ENCODE measurements around the gene COX7B.
A peak's percentile ranks its signal among the peaks of the same experiment; 100 is the strongest.
"Not testable (repeated sequence)": the region's sequence is repeated elsewhere in the genome, so short reads cannot be mapped to it uniquely, and the experiment has no call there.

COX7B gene, protein sequence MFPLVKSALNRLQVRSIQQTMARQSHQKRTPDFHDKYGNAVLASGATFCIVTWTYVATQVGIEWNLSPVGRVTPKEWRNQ

DNA sequence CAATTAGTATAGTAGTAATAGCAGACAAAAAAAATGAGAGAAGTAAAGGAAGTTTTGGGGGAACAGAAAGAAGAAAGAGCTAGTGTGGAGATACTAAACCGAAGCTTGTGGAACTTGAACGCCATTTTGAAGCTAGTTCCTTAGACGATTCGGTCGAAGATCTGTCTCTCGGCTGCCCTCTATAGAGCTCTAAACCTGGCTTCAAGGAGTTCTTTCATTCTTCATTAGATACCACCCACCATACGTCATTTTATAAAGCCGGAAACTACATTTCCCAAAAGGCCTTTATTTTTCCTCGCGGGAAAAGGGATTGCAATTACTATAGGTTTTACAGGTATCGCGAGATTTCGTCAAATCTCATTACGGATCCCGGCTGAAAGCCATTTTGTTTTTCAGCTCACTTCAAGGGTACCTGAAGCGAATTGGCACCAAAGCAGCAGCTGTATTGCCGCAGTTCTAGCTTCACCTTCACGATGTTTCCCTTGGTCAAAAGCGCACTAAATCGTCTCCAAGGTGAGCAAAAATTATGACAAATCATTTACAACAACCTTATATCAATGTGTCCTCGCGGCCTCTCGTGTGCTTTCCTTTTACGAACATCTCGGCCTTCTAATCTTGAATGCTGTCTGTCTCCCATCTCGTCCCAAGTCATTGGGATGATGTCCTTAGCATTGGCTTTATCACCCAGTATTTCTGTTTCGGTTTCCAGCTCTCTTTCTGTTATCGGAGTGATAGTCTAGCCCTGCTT is at the start of gene COX7B:
COX7B (plus strand) TSS at position 388 of the 748 bp plus-strand sequence; CDS start at position 474, 86 bp downstream.
- DNase-seq = peak; percentile 89 to 90

DNA sequence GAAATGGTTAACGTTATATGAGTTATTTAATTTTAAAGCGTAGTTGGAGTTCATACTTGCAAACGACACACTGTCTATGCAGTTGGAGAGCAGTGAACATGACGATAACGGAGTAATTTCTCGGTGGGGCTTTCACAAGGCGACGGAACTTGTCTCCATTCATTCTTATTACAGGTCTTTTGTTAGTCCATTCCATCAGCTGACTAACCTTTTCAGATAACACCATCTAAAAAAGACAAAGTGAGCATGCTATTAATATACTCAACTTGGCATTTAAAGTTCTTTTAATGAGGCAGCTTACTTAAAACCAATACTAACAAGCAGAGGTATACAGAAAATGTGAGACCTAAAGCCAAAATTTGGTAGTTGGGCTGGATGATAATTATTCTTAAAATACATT is 23.9 kb upstream of the COX7B start:
- no peak for DNase-seq

DNA sequence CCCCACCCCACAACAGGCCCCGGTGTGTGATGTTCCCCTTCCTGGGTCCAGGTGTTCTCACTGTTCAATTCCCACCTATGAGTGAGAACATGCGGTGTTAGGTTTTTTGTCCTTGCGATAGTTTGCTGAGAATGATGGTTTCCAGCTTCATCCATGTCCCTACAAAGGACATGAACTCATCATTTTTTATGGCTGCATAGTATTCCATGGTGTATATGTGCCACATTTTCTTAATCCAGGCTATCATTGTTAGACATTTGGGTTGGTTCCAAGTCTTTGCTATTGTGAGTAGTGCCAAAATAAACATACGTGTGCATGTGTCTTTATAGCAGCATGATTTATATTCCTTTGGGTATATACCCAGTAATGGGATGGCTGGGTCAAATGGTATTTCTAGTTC is 17.9 kb upstream of the COX7B start:
- DNase-seq = not testable (repeated sequence)

DNA sequence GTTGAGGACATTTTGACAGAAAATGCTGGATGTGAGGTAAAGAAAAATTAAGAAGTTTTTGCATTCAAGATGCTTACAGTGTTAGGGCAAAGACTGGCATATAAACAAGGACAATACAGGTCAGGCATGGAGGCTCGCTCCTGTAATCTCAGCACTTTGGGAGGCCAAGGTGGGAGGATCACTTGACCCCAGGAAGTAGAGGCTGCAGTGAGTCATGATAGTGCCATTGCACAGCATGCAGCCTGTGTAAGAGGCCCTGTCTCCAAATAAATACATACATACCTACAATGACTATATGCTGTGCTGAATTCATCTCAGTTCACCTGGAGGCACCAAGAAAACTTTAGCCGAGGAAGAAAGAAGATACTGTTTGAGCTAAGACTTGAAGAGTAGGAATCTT is 6.4 kb upstream of the COX7B start:
- no peak for DNase-seq

DNA sequence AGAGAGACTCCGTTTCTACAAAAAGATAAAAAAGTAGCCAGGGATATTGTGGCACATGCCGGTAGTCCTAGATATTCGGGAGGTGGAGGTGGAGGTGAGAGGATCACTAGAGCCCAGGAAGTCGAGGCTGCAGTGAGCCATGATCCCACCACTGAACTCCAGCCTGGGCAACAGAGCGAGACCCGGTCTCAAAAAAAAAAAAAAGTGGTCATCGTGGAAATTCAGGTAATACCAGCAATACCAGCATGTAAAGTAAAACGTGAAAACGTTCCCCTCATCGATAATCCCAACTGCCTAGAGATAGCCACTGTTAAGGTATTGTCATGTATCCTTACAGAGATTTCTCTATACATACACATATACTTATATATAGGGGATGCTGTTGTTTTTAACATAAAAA is 5.6 kb upstream of the COX7B start:
- DNase-seq = no peak

DNA sequence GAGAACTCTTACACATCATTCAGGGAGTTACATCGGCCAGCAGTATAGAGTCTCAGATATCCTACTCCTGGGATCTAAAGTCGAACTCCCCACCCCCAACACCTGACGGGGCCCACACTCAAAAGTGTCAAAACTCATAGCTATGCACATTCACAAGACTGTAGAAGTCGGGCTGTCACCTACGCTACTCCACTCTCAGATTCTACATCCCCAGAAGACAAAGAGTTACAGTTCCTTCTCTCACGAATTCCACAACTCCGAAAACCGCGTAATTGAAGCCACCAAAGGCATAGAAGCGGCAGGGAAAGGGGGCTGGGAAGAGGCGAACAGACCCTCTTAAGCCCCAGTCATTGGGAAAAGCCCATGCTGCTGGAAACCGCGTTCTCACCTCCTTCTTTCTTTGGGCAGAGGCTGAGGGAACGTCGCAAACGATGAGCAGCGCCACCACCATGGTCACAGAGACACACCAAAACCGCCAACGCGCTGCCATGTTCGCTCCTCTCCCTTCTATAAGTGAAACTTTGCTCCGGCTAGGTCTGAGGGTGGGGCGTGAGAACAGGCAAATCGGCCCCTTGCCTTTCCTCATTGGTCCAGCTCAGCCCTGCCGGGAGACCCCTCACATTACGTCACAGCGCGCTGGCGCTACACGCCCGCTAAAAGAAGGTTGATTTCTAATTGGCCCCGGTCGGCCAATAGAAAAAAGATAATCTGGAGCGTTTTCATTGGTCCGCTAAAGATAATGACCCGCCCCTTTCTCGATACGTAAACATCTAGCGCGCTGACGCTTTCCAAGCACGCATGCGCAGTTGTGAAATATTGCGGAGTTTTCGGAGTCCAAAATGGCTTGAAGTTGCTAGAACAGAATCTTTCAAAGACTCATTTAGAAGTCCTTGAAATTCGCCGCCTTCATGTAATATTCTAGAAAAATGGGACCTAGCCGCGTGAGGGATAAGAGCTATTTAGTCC is 4.1 kb upstream of the COX7B start, which contains the start of gene MAGT1:
MAGT1 (minus strand) TSS at position 515 of the 966 bp plus-strand sequence; CDS start at position 490, 25 bp downstream.
- peak; percentile 86 to 89 for DNase-seq

DNA sequence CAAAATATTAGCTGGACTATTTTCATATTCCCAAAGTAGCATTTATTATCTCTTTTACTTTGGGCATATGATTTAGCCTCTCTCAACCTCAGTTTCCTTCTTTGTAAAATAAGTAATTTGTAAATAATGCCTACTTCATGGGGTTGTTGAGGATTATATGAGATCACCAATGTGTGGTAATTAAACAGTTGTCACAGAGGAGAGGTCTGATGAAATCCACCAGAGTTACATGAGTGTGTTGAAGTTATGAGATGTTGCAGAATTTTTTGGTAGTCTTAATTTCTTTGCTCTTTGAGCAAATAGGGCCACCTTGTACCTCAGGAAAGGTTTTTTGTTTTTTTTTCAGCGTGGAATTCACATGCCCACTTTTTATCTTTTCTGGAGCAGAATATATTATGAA is 1.4 kb downstream of the COX7B start:
- peak; percentile 34 to 42 for DNase-seq

DNA sequence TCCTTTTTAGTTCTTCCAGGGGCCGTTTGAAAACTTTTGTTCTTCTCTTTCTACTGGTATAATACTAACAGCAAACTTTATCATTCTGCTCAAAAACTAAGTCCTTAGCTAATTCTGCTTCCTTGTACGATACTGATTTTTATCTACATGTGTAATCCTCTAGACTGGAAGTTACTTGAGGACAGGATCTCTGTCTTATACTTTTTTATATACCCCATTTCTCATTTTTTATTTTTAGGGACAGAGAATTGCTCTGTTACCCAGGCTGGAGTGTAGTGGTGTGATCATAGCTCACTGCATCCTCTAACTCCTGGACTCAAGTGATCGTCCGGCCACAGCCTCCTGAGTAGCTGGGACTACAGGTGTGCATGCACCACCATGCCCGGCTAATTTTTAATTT is 2.2 kb downstream of the COX7B start:
- DNase-seq = no peak

DNA sequence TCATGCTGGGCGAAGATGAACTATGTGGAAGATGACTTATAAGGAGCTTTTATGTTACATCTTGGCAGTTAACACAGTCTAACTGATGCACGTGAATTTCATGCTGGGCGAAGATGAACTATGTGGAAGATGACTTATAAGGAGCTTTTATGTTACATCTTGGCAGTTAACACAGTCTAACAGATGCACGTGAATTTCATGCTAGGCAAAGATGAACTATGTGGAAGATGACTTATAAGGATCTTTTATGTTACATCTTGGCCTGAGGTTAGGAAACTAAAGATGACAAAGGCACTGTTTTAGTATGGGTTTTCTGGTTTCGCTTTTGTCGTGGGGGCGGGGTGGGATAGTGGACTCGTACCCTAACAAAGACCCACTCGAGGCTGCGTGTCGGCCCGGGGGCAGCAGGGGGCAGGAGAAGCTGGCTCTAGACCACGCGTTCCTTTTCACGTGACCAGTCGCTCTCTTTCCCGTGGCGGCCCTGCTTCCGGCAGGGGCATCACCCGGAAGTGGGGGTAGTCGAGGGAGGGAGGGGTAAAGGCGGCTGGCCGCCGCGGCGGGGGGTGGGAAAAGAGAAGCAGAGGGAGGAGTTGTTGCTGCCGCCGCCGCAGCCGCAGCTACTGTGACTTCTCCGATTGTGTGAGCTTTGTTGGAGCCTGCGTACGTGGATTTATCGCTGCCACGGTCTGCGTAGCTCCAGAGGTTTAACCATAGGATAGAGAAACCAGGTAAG is 11.0 kb downstream of the COX7B start, which contains the start of gene ATP7A:
ATP7A (plus strand) TSS at position 586 of the 733 bp plus-strand sequence. CDS start 60,949 bp downstream, outside the sequence.
- peak; percentile 75 to 86 for DNase-seq

DNA sequence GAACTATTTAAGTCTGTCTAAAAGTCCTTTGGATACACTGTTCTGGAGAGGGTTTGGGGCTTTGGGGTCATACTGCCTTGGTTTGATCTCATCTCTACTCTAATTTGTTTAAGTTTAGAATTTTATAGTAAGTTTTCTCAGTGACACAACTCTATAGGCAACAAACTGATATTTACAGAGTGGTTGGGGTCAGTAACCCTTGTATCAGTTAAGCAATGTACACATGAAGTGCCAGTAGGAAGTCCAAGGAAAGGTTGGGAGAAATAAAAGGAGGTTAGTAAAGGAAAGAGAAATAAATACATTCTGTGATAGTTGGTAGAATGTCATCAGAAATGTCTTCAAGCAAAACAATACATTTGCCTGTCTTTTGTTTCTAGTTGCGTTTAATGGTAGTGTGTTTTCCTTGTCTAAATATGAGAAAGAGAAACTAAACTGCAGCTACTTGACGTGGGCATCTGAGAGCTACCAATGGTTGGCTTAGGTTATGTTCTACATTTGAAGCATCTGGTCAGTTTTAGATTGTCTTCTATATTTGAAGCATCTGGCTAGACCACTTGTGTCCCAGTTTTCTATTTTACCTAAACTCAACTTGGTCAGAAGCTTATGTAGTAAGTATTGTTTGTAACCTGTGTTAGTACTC is 18.1 kb downstream of the COX7B start:
- DNase-seq = no peak

DNA sequence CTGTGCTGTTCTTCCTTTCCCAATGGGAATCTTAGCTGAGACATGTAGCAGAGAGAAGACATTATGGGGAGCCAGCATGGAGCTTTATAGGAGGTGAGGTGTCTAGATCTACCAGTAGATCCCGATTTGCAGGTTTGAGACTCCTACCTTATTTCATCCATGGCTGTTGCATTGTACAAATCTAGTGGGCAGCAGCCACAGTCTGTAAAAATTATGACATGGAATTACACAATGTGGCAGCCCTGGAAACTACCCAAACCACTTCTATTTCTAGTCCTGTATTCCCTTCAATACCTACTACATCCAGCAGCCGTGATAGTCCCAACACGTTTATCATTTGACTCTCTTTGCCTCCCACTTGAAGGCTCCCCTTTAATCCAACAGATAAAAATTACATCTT is 19.3 kb downstream of the COX7B start:
- peak; percentile 50 to 51 for DNase-seq

DNA sequence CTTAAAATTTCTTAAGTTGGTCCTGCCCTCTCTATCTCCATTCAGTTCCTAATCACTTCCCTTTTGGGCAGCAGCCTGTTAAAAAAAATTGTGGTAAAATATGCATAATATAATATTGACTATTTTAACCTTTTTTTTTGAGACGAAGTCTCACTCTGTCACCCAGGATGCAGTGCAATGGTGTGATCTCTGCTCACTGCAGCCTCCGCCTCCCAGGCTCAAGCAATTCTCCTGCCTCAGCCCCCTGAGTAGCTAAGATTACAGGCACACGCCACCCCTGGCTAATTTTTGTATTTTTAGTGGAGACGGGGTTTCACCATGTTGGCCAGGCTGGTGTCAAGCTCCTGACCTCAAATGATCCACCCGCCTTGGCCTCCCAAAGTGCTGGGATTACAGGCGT is 20.1 kb downstream of the COX7B start:
- not testable (repeated sequence) for DNase-seq

DNA sequence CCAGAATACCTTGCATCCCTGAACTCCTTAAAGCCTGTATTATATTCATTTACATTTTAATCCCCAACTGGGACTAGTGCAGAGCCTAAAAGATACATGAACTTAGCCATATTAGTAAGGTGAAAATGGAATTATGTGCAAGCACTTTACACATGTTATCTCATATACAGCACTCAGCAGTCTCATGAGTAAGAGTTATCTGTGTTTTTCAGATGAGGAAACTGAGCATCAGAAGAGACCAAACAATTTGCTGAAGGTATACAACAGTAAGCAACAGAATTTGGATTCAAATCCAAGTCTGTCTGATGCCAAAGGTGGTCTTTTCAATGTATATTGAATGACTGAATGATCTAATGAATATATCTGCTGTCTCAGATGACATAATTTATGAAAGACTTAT is 23.5 kb downstream of the COX7B start:
- DNase-seq = no peak

DNA sequence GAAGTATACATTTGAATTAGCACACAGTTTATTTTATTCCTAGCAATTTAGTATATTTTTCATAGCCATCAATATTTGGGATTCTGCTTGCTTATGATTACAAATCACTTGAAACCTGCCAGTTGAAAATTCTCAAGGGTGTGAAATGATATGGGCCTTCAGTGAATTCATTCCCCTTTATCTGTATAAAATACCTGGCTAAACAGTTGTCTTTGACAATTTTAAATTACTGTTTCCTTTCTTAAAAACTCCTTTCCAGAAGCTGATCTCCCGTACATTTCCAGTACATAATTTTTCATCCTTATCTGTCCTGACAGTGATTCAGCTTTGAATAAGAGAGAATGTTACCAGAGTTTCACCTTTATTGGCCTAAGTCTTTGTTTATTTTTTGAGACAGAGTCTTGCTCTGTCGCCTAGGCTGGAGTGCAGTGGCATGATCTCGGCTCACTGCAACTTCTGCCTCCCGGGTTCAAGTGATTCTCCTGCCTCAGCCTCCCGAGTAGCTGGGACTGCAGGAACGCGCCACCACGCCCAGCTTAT is 25.1 kb downstream of the COX7B start:
- no peak for DNase-seq

DNA sequence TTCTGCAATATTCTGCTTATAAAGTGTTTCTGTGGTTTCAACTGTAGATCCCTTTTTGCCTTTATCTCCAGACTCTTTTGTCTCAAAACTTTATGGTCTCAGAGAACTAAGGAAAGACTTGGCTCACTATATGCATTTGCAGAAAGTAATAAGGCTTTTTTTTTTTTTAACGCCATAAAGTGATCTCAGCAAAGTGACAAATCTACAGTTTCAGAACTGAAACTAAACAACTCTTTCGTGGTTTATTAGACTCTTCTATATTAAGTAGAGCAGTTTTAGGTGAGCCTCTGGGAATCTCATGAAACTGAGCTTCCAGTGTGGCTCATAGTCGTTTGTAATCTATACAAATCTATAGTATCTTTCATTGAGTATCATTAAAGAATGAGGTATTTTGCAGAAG is 26.5 kb downstream of the COX7B start:
- no peak for DNase-seq

DNA sequence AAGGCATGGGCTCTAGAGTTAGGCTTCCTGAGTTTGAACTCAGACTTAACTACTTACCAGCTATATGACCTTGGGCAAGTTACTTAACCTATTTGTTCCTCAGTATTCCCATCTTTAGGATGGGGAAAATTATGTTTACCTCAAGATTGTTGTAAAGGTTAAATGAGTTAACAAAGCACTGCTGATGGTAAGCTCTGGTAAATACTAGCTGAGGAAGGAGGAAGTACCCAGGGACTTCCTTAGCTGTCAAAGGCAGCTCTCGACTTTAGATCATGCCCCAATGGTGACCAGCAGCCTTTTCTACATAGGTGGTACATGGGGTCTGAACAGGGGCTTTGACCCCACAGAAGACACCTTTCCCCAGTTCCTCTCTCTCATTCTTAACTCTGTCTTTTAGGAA is 31.3 kb downstream of the COX7B start:
- DNase-seq = no peak

DNA sequence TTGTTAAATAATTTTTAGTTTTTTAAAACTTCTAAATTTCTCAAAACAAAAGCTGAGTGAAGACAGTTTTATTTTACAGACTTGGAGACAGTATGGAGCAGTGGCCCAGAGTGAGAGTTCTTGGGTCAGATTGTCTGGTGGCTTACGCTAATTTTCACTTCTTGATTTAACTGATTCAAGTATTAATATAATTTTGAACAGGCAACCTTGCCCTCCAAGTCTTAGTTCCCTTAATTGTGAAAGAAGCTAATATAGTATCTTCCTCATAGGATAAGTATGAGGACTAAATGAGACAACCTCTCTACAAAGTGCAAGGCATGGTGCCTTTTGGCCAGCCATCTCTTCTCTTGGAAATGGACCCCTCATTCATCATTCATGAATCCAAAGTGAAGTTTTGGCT is 36.6 kb downstream of the COX7B start:
- DNase-seq = no peak

DNA sequence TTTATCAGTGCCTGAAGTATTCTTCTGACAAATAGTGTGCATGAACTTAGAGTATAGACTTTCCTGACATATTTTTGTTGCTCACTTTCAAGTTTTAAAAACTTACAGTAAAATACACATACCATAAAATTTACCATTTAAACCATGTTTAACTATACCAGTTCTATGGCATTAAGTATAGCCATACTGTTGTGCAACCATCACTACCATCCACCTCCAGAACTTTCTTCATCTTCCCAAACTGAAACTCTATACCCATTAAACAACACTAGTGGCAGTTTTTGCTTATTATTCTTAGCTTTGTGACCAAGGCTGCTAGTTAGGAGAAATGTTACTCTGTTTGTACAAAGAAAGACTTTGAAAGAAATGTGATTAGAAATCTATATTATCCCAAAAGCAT is 37.0 kb downstream of the COX7B start:
- no peak for DNase-seq

DNA sequence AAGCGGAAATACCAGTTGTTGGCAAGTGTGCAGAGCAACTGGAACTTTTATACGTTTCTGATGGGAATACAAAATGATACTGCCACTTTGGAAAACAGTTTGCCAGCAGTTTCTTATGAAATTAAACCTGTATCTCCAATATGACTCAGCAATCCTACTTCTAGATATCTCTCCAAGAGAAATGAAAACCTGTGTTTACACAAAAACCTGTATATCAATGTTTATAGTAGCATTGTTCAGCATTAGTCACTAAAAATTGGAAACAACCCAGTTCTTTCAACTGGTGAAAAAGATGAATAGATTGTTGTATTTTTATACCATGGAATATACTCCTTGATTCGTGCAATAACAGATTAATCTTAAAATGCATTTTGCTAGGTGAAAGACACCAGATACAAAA is 38.0 kb downstream of the COX7B start:
- no peak for DNase-seq

DNA sequence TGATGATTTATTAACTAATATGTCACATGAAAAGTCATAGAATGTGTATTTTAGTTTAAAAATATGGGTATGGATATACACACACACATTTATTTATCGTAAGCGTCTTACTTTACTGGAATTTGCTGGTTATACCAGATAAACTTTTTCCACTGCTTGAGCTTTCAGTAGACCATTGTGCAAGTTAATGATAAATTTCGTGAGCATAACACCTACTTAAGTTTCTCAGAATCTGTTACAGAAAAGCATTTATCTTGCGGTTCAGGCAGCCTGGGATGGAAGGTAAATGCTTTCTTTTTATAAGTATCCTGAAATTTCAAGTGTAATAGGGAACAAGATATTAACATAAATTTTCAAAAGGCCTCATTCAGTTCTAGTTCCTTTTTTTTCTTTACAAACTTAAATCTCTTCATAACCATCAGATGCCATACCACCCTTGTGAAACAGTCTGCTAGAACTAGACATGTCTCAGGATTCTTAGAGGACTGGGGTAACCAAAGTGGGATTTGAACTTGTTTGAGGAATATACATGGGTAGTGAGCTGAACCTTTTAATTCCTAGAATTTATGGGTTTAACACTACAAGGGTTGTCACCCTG is 38.9 kb downstream of the COX7B start:
- no peak for DNase-seq

DNA sequence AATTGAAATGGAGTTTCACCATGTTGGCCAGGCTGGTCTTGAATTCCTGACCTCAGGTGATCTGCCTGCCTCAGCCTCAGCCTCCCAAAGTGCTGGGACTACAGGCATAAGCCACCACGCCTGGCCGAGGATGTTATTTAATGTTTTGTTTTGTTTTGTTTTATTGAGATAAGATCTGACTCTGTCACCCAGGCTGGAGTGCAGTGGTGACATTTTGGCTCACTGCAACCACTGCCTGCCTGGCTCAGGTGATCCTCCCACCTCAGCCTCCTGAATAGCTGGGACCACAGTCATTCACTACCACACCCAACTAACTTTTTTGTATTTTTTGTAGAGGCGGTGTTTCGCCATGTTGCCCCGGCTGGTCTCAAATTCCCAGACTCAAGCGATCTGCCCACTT is 45.8 kb downstream of the COX7B start:
- DNase-seq = not testable (repeated sequence)
